GM21367 (cell line): ENCODE results near the gene EI24.
A peak's percentile ranks its signal among the peaks of the same experiment; 100 is the strongest.
"Not testable (repeated sequence)": the region's sequence is repeated elsewhere in the genome, so short reads cannot be mapped to it uniquely, and the experiment has no call there.

ENCODE experiments used
- ATAC-seq: cut with Tn5 transposase; IDR thresholded peaks from one replicate; pipeline ENCODE4 v1.9.1; 2021; ENCODE audit not compliant: unreplicated experiment

Gene EI24

GRCh38 chr11:125568970-125569914 lies at the start of gene EI24:
TSS of gene EI24 (plus strand) at chr11:125569477. CDS start at chr11:125572528, 3,051 bp downstream.
- peak; percentile 97 for ATAC-seq

- no peak for ATAC-seq
Measured at GRCh38 chr11:125519860-125520834, 49.1 kb upstream of the EI24 start.

DNA sequence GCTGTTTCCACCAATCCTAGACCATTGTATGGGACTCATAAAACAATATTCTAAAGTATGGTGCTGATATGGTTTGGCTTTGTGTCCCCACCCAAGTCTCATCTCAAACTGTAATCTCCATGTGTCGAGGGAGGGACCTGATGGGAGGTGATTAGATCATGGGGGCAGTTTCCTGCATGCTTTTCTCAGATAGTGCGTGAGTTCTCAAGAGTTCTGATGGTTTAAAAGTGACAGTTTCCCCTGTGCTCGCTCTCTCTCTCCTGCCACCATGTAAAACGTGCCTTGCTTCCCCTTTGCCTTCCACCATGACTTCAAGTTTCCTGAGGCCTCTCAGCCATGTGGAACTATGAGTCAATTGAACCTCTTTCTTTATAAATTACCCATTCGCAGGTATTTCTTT lies 44.0 kb upstream of the EI24 start:
- ATAC-seq = no peak

GRCh38 chr11:125532668-125533067 lies 36.6 kb upstream of the EI24 start:
- no peak for ATAC-seq

- ATAC-seq = no peak
Measured at GRCh38 chr11:125535585-125535984, 33.7 kb upstream of the EI24 start.

GRCh38 chr11:125536834-125537233 lies 32.4 kb upstream of the EI24 start:
- not testable (repeated sequence) for ATAC-seq

- no peak for ATAC-seq
Measured at GRCh38 chr11:125542709-125543108, 26.6 kb upstream of the EI24 start.

- no peak for ATAC-seq
Measured at GRCh38 chr11:125550780-125551179, 18.5 kb upstream of the EI24 start.

GRCh38 chr11:125551835-125552342 lies 17.4 kb upstream of the EI24 start:
- ATAC-seq = no peak

- no peak for ATAC-seq
Measured at GRCh38 chr11:125552927-125553326, 16.4 kb upstream of the EI24 start.

- no peak for ATAC-seq
Measured at GRCh38 chr11:125553357-125553756, 15.9 kb upstream of the EI24 start.

DNA sequence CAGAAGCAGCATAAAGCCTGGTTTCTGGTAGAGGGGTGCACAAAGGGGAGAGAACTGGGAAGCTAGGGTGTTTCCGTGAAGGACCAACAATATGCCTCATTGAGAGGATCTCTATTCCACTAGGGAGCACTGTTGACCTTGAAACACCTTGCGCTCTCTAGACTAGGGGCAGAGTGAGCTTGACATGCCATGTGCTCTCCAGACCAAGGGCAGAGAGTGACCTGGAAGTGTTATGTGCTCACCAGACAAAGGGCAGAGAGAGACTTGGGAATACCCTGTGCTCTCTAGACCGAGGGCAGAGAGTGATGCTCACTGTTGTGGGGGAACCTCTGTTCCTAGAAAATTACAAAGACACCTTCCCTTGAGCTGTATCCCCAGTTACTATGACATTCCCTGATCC lies 15.2 kb upstream of the EI24 start:
- no peak for ATAC-seq

DNA sequence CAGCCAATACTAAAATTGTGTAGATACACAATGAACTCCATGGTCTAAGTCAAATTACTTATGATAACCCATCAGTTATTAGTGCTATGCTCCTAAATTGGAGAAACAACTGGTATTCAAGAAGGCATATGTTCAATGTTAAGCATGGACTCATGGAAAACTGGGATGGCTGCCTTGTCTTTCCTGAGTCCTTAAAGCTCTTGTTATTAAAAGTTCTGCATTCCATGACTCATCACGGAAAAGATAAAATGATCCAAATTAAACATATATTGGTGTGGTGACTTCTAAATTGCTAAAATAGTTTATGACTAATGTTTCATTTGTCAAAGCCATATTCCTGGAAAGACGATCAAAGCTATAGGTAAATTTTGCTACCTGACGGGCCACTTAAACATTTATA lies 9.4 kb upstream of the EI24 start:
- ATAC-seq = no peak

DNA sequence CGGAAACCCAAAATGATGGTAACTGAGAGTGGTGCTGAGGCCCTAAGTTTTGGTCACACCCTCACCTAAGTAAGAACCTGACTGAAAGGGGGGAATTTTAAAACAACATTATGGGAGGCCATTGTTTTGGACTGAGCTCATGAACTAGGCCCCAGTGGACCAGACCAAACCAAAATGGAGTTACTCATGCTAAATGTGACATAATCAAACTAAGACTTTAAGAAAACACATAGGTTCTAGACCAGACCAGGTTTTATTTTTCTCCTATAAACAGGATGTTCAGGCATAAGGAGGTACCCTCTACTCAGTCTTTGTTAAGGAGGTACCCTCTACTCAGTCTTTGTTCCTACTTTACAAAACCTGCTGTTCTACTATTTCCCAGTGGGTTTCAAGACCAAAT lies 7.4 kb upstream of the EI24 start:
- no peak for ATAC-seq

- ATAC-seq = no peak
Measured at GRCh38 chr11:125562430-125562829, 6.8 kb upstream of the EI24 start.

DNA sequence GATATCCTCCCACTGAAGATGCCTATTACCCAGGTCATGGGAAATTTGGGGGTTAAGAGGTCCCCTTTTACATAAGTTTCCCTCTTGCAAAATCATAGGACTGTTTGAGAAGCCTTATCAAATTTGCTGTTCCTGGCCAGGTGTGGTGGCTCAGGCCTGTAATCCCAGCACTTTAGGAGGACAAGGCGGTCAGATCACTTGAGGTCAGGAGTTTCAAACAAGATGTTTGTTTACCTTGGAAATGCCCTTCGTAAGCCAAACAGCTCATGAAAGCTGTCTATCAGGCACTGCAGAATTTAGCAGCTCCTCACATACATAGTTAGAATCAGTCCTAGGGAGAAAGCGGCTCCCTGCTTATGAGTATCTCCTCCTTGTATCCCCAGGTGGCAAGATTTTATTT lies 4.9 kb upstream of the EI24 start:
- ATAC-seq = no peak

DNA sequence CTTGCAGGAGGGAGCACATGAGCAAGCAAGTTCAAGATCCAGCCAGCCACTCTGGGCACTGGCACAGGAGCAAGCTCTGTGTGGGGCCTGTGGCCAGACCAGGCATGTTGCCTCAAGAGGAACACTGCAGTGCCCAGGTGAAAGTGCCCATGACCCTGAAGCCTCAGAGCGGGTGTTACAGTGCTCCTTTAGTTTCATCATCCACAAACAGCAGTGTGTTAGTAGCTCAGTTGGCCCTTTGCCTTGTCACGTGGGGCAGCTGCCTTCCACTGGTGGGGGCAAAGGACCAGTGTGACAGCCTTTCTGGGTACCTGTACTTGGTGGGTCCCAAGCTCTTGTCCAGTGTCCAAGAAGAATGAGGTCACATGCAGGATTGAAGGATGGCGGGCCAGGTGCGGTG lies 3.0 kb upstream of the EI24 start:
- ATAC-seq = no peak

DNA sequence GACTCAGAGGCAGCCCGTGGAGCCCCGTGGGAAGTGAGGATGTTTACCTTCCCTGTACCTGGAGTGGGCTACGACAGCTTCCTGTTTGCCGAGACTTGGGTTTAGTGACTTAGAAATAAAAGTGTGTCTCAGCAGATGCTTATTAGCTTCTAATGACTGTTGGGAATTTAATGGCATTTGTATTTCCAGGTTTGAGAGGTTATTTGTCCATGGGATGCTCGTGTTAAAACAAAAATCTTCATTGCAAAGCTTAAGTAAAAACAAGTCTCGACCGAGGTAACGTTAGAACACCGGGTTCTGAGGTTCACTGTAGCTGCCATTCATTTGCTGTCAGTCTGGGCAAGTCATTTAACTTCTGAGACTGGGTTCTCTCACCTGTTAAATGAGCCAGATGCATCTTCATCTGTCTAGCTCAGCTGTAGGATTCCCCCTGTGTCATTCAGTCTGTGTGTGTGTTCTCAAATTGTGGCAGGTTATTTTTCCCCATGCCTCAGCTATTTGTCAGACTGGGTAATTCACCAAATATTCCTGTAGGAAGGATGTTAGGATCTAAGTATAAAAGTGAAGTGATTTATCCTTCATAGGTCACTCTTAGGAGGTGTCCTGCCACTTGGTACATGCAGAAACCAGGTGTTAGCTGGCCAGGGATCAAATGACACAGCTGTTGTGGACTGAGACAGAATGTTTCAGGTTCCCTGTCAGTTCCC lies 791 bp downstream of the EI24 start:
- no peak for ATAC-seq

- no peak for ATAC-seq
Measured at GRCh38 chr11:125570952-125571351, 1.7 kb downstream of the EI24 start.

DNA sequence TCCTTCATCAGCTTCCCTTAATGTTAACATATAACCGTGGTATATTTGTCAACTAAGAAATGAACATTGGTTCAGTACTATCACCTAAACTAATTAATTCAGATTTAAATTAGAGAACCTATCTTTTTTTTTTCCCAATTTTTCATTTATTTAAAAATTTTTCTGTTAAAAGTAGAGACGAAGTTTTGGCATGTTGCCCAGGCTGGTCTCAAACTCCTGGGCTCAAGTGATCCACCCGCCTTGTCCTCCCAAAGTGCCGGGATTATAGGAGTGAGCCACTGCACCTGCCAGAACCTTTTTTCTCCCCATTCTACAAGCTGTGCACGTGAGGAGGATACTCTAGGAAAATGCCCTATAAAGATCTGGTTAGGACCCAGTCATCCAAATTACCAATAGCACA lies 3.6 kb downstream of the EI24 start:
- ATAC-seq = no peak

GRCh38 chr11:125577181-125577580 lies 7.9 kb downstream of the EI24 start:
- ATAC-seq = not testable (repeated sequence)
